22Rv1 (cell line): ENCODE data around the gene SEMA6B.

Experiments used
- H3K27ac ChIP-seq: fragments of 450-650 bp; 2 replicates; pipeline ENCODE4 v1.5.1; 2017
- CTCF ChIP-seq: fragments of 450-650 bp; IDR thresholded peaks from 2 replicates; pipeline ENCODE4 v1.5.1; 2017; ENCODE audit warnings: mild to moderate bottlenecking
- ZFX ChIP-seq: fragments of 450-650 bp; IDR thresholded peaks from 2 replicates; pipeline ENCODE4 v1.6.1; 2017; ENCODE audit warnings: antibody characterized with exemption, borderline replicate concordance

Gene SEMA6B

GRCh38 chr19:4524808-4525562 lies 34.5 kb downstream of the SEMA6B start:
- H3K27ac ChIP-seq, result no peak overlapping the region
- peak; percentile 89 for TF ChIP-seq CTCF
- TF ChIP-seq ZFX, result no peak

- H3K27ac ChIP-seq, result no peak overlapping the region
- peak; percentile 91 for TF ChIP-seq CTCF
- no peak for TF ChIP-seq ZFX
Measured at GRCh38 chr19:4523306-4524110, 36.0 kb downstream of the SEMA6B start.

- no peak overlapping the region for H3K27ac ChIP-seq
- TF ChIP-seq ZFX (no peak), CTCF (no peak)
Measured at GRCh38 chr19:4522291-4523002, 37.0 kb downstream of the SEMA6B start.

- no peak overlapping the region for H3K27ac ChIP-seq
- no peak for TF ChIP-seq CTCF
- TF ChIP-seq ZFX, result no peak
Measured at GRCh38 chr19:4521888-4522242, 37.6 kb downstream of the SEMA6B start.

GRCh38 chr19:4521170-4521887 lies 38.2 kb downstream of the SEMA6B start:
- H3K27ac ChIP-seq, result no peak overlapping the region
- TF ChIP-seq ZFX (no peak), CTCF (no peak)

GRCh38 chr19:4519521-4520277 lies 39.8 kb downstream of the SEMA6B start:
- no peak overlapping the region for H3K27ac ChIP-seq
- TF ChIP-seq ZFX (no peak), CTCF (no peak)
